Measurements from ENCODE around the gene RTN4RL2. TPM values are rescaled to one million over a fixed set of nuclear protein-coding genes. Genes with fewer than 3 reads are reported as not detected.

Gene RTN4RL2
- total RNA-seq: 0.07 TPM in 2 replicates

- no peak for DNase-seq (ENCODE audit: low read depth, low spot score)
Observed at GRCh38 chr11:57460022-57460757, at the start of gene RTN4RL2. Gene RTN4RL2, plus strand, starts transcription at chr11:57460528. Its CDS starts 338 bp downstream, at chr11:57460866.

- no peak for DNase-seq (ENCODE audit: low read depth, low spot score)
Observed at GRCh38 chr11:57413681-57414080, 46.6 kb upstream of the RTN4RL2 start.

GRCh38 chr11:57414612-57415212 lies 45.6 kb upstream of the RTN4RL2 start:
- DNase-seq (ENCODE audit: low read depth, low spot score): no peak

- DNase-seq (ENCODE audit: low read depth, low spot score): peak; percentile 55
Observed at GRCh38 chr11:57416436-57416835, 43.9 kb upstream of the RTN4RL2 start.

- no peak for DNase-seq (ENCODE audit: low read depth, low spot score)
Observed at GRCh38 chr11:57417056-57417455, 43.3 kb upstream of the RTN4RL2 start.

GRCh38 chr11:57418131-57418530 lies 42.2 kb upstream of the RTN4RL2 start:
- no peak for DNase-seq (ENCODE audit: low read depth, low spot score)

- no peak for DNase-seq (ENCODE audit: low read depth, low spot score)
Observed at GRCh38 chr11:57419146-57419545, 41.2 kb upstream of the RTN4RL2 start.

GRCh38 chr11:57421066-57421465 lies 39.3 kb upstream of the RTN4RL2 start:
- DNase-seq (ENCODE audit: low read depth, low spot score): no peak

- no peak for DNase-seq (ENCODE audit: low read depth, low spot score)
Observed at GRCh38 chr11:57421805-57422204, 38.5 kb upstream of the RTN4RL2 start.

- DNase-seq (ENCODE audit: low read depth, low spot score): no peak
Observed at GRCh38 chr11:57422669-57423068, 37.7 kb upstream of the RTN4RL2 start.

- no peak for DNase-seq (ENCODE audit: low read depth, low spot score)
Observed at GRCh38 chr11:57424137-57424791, 36.1 kb upstream of the RTN4RL2 start.

GRCh38 chr11:57424792-57425564 lies 35.4 kb upstream of the RTN4RL2 start:
- DNase-seq (ENCODE audit: low read depth, low spot score): peak; percentile 97

- no peak for DNase-seq (ENCODE audit: low read depth, low spot score)
Observed at GRCh38 chr11:57425565-57426438, 34.5 kb upstream of the RTN4RL2 start.

GRCh38 chr11:57426439-57426928 lies 33.8 kb upstream of the RTN4RL2 start:
- no peak for DNase-seq (ENCODE audit: low read depth, low spot score)

- no peak for DNase-seq (ENCODE audit: low read depth, low spot score)
Observed at GRCh38 chr11:57426929-57427726, 33.2 kb upstream of the RTN4RL2 start, which contains the start of gene SLC43A3. Gene SLC43A3, minus strand, starts transcription at chr11:57427121. Its CDS starts 949 bp downstream, at chr11:57426172.

- no peak for DNase-seq (ENCODE audit: low read depth, low spot score)
Observed at GRCh38 chr11:57427727-57428082, 32.6 kb upstream of the RTN4RL2 start.

GRCh38 chr11:57428643-57429042 lies 31.7 kb upstream of the RTN4RL2 start:
- no peak for DNase-seq (ENCODE audit: low read depth, low spot score)

GRCh38 chr11:57429946-57430345 lies 30.4 kb upstream of the RTN4RL2 start:
- no peak for DNase-seq (ENCODE audit: low read depth, low spot score)

- DNase-seq (ENCODE audit: low read depth, low spot score): no peak
Observed at GRCh38 chr11:57430952-57431351, 29.4 kb upstream of the RTN4RL2 start.

GRCh38 chr11:57432149-57432561 lies 28.2 kb upstream of the RTN4RL2 start:
- no peak for DNase-seq (ENCODE audit: low read depth, low spot score)
